ENCODE results near the gene PPP1R3E. TPM values are rescaled to one million over a fixed set of nuclear protein-coding genes. Genes with fewer than 3 reads are reported as not detected.

Gene PPP1R3E
- total RNA-seq, 1 experiment from 2014 or later = 10.9 TPM

DNA sequence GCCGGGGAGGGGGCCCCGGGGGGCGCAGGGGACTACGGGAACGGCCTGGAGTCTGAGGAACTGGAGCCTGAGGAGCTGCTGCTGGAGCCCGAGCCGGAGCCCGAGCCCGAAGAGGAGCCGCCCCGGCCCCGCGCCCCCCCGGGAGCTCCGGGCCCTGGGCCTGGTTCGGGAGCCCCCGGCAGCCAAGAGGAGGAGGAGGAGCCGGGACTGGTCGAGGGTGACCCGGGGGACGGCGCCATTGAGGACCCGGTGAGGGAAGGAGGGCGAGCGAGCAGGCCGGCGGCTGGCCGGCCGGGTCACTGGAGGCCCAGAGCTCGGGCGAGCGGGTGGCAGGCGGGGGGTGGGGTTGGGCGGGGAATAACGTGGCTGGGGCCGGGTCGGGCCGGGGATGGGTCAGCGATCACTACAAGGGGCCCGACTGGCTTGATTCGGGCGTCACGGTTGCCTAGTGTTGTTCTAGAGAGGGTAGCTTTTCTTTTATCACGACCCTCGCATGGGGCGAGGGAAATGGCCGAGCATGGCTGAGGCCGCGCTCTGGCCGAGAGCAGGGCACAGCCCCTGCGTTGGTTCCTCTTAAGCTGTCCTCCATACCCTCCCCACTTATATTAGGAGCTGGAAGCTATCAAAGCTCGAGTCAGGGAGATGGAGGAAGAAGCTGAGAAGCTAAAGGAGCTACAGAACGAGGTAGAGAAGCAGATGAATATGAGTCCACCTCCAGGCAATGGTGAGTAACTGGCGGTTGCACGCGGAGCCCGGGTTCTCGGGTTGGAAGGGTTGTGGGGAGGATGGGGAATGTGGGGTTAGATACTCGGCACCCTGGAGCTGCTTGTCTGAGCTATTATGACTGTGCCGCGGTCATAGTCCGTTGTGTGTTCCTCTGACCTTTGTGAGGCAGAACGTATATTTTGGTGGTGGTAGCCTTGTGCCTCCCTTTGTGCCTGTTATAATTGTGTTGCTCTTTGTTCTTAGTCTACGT lies 19.2 kb upstream of the PPP1R3E start:
- DNase-seq (ENCODE audit: low spot score) = peak; percentile 49
- Histone ChIP-seq H3K27me3 (replicated peaks; ENCODE audit: insufficient read depth, low read depth, low read length, poor library complexity) (no peaks in the 10 kb centered on the region), H3K27ac (ENCODE audit: low read depth, low read length, poor library complexity, severe bottlenecking) (peak overlapping the region; percentile 95), H3K36me3 (ENCODE audit: insufficient read depth, low read length, poor library complexity, severe bottlenecking) (peaks cover 42% of the 10 kb centered on the region), H3K9me3 (ENCODE audit: low read depth, low read length, poor library complexity, severe bottlenecking) (no peaks in the 10 kb centered on the region), H3K4me1 (ENCODE audit: insufficient read depth, low read length, poor library complexity, severe bottlenecking) (peaks cover 13% of the 10 kb centered on the region), H3K4me3 (ENCODE audit: low read depth, low read length, poor library complexity, severe bottlenecking) (peak overlapping the region; percentile 78)
- TF ChIP-seq EZH2 (IDR thresholded peaks at IDR 0.05; ENCODE audit: borderline replicate concordance, low read depth, low read length, poor library complexity, severe bottlenecking) = no peak
- TF ChIP-seq, protein P1, sequence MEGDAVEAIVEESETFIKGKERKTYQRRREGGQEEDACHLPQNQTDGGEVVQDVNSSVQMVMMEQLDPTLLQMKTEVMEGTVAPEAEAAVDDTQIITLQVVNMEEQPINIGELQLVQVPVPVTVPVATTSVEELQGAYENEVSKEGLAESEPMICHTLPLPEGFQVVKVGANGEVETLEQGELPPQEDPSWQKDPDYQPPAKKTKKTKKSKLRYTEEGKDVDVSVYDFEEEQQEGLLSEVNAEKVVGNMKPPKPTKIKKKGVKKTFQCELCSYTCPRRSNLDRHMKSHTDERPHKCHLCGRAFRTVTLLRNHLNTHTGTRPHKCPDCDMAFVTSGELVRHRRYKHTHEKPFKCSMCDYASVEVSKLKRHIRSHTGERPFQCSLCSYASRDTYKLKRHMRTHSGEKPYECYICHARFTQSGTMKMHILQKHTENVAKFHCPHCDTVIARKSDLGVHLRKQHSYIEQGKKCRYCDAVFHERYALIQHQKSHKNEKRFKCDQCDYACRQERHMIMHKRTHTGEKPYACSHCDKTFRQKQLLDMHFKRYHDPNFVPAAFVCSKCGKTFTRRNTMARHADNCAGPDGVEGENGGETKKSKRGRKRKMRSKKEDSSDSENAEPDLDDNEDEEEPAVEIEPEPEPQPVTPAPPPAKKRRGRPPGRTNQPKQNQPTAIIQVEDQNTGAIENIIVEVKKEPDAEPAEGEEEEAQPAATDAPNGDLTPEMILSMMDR (conservative IDR thresholded peaks at IDR 0.05; ENCODE audit: low read depth, low read length) = no peak
- ChIA-PET POLR2A (ENCODE audit: low non-redundant PET) (interaction anchor here (0.6 kb wide), 2 partner anchors 61 to 1486 kb away, joined by 3 to 5 read pairs; no protein-coding TSS in a partner anchor), CTCF (interaction anchor here (0.7 to 3.1 kb wide), 6 partner anchors 21 to 262 kb away, joined by 3 to 9 read pairs (median 4); no protein-coding TSS in a partner anchor)
- intact Hi-C loops (cut with micrococcal nuclease; ENCODE audit: unreplicated experiment) = loop anchor here (5.0 kb wide), 2 partner anchors 45 to 145 kb away; partner anchors contain the start of genes EFS and NGDN
- no TSS peak for BruUV-seq (replicated peaks)

DNA sequence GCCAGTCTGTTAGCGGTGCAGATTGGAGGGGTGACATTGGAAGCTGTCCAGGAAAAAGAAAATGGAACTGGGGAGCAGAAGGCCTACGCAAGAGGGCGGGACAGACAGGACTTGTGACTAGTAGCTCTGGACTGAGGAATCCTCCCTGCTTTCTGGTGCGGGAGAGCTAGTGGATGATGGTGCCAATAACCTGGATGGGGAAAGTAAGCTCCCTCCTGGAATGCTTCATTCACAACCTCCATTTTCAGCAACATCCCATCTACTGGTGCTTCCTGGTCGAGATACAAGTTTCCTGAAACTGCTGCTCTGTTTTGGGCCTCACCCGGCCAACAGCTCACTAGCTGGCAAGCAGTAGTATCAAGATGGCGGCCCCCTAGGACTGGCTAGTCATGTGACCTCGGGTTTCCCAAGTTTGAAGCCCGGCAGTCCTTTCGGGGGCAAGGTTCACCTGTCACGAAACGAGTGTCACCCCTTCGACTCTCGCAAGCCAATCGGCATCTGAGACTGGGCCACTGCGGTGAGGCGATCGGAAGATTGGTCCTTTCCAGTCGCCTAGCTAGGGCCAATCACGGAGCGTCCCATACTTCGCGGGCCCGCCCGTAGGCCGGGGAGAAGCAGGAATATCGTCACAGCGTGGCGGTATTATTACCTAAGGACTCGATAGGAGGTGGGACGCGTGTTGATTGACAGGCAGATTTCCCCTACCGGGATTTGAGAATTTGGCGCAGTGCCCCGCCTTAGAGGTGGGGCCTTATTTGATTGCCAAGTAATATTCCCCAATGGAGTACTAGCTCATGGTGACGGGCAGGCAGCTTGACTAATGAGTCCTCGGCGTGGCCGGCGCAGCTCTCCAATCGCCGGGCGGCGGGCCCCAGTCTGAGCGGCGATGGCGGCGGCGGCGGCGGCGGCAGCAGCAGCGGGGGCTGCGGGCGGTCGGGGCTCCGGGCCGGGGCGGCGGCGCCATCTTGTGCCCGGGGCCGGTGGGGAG lies 18.2 kb upstream of the PPP1R3E start, which contains the start of gene PABPN1:
Gene PABPN1, plus strand, starts transcription at position 874 of the 988 bp plus-strand sequence. Its CDS starts 13 bp downstream, at position 887.
- Histone ChIP-seq H3K4me3 (ENCODE audit: low read depth, low read length, poor library complexity, severe bottlenecking) (peak within 1 kb of the TSS; percentile 78), H3K27ac (ENCODE audit: low read depth, low read length, poor library complexity, severe bottlenecking) (peak within 1 kb of the TSS; percentile 95), H3K9me3 (ENCODE audit: low read depth, low read length, poor library complexity, severe bottlenecking) (no peaks in the 10 kb centered on the region), H3K36me3 (ENCODE audit: insufficient read depth, low read length, poor library complexity, severe bottlenecking) (peaks cover 38% of the 10 kb centered on the region), H3K27me3 (replicated peaks; ENCODE audit: insufficient read depth, low read depth, low read length, poor library complexity) (no peaks in the 10 kb centered on the region), H3K4me1 (ENCODE audit: insufficient read depth, low read length, poor library complexity, severe bottlenecking) (peaks cover 13% of the 10 kb centered on the region)
- DNase-seq (ENCODE audit: low spot score) = peak; percentile 100
- ChIA-PET POLR2A (ENCODE audit: low non-redundant PET) (interaction anchor here (0.6 kb wide), 1 partner anchor 1485 kb away, joined by 5 read pairs; no protein-coding TSS in a partner anchor), CTCF (interaction anchor here (0.5 to 3.1 kb wide), 7 partner anchors 20 to 261 kb away, joined by 3 to 9 read pairs (median 4); no protein-coding TSS in a partner anchor)
- TF ChIP-seq, protein P1 (conservative IDR thresholded peaks at IDR 0.05; ENCODE audit: low read depth, low read length) = no peak
- TF ChIP-seq EZH2 (IDR thresholded peaks at IDR 0.05; ENCODE audit: borderline replicate concordance, low read depth, low read length, poor library complexity, severe bottlenecking) = no peak
- intact Hi-C loops (cut with micrococcal nuclease; ENCODE audit: unreplicated experiment) = loop anchor here (5.0 kb wide), 2 partner anchors 46 to 146 kb away; partner anchors contain the start of genes EFS and NGDN
- BruUV-seq (replicated peaks) = TSS peak; percentile 92
